Effector memory CD4-positive, alpha-beta T cell (primary cell): ENCODE measurements around the gene SSRP1.

Experiments
- DNase-seq, 3 donors: peaks; one replicate each; pipeline ENCODE4 v3.0.0-alpha.2; 2020
- H3K27ac ChIP-seq: 2 replicates; pipeline ENCODE4 v1.7.0; 2013; ENCODE audit warnings: mild to moderate bottlenecking, low read length, moderate library complexity; ENCODE audit not compliant: insufficient read depth, poor library complexity, severe bottlenecking
- H3K27me3 ChIP-seq: replicated peaks from 2 replicates; pipeline ENCODE4 v1.7.0; 2013; ENCODE audit warnings: mild to moderate bottlenecking, low read length; ENCODE audit not compliant: insufficient read depth, control insufficient read depth, poor library complexity, severe bottlenecking
- H3K36me3 ChIP-seq: 2 replicates; pipeline ENCODE4 v1.7.0; 2013; ENCODE audit warnings: mild to moderate bottlenecking, low read length, moderate library complexity; ENCODE audit not compliant: control insufficient read depth, insufficient read depth
- H3K4me1 ChIP-seq: 2 replicates; pipeline ENCODE4 v1.7.0; 2013; ENCODE audit warnings: low read length, mild to moderate bottlenecking; ENCODE audit not compliant: control insufficient read depth, insufficient read depth, poor library complexity, severe bottlenecking
- H3K4me3 ChIP-seq: 2 replicates; pipeline ENCODE4 v1.7.0; 2013; ENCODE audit warnings: low read length, low read depth, mild to moderate bottlenecking; ENCODE audit not compliant: insufficient read depth, poor library complexity, severe bottlenecking
- H3K9me3 ChIP-seq: 2 replicates; pipeline ENCODE4 v1.7.0; 2013; ENCODE audit warnings: mild to moderate bottlenecking, low read length, moderate library complexity; ENCODE audit not compliant: control insufficient read depth

Gene SSRP1

GRCh38 chr11:57276971-57277675, 58.6 kb downstream of the SSRP1 start:
- H3K4me1 ChIP-seq, result no peaks in the 10 kb centered on the region
- H3K27ac ChIP-seq, result no peak overlapping the region
- no peaks in the 10 kb centered on the region for H3K36me3 ChIP-seq
- DNase-seq, result no peak
- peaks cover 2% of the 10 kb centered on the region for H3K27me3 ChIP-seq
- H3K4me3 ChIP-seq, result no peak overlapping the region
- no peaks in the 10 kb centered on the region for H3K9me3 ChIP-seq

DNA sequence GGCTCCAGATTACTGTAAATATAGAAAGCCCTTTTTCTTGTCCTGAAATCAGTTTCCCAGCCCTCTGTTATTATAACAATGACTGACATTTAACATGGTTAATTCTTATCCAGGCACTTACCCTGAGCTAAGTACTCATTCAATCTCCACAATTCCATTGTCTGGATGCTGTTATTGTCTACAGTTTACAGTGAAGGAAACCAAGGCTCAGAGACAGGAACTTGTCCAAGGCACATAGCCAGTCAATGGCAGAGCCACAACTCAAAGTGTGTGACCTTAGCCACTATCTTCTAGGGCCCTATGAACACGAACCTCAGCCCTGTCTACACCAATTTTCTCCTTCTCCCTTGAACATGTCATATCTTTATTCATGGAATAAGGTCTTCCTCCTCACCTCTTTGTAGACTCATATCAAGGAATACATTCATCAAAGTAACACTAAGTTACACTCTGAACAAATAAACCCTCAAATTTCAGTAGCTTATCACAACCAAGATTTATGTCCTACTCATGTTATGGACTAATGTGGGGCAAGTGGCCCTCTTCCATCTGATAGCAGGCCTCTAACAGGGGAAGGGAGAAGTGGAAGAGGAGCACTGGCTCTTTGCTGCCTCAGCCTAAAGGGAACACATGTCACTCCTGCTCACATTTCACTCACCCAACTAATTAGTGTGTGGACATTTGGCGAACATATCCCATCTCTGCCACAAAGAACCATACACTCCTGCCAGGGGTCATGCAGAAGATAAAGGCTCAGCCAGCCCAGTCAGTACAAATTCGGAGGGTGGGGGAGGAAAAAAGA, 59.3 kb downstream of the SSRP1 start:
- no peaks in the 10 kb centered on the region for H3K4me1 ChIP-seq
- no peak overlapping the region for H3K4me3 ChIP-seq
- no peak for DNase-seq
- H3K9me3 ChIP-seq, result no peaks in the 10 kb centered on the region
- H3K36me3 ChIP-seq, result no peaks in the 10 kb centered on the region
- H3K27me3 ChIP-seq, result peaks cover 2% of the 10 kb centered on the region
- H3K27ac ChIP-seq, result no peak overlapping the region
